ENCODE measurements around the gene BORCS5.
"Not testable (repeated sequence)": the region's sequence is repeated elsewhere in the genome, so short reads cannot be mapped to it uniquely, and the experiment has no call there.

The BORCS5 gene

GRCh38 chr12:12488823-12489550 is 132.1 kb downstream of the BORCS5 start:
- DNase-seq (ENCODE audit: low spot score): no peak

GRCh38 chr12:12491606-12492005 is 134.7 kb downstream of the BORCS5 start:
- DNase-seq (ENCODE audit: low spot score): no peak

GRCh38 chr12:12492547-12492946 is 135.7 kb downstream of the BORCS5 start:
- no peak for DNase-seq (ENCODE audit: low spot score)

GRCh38 chr12:12495536-12495935 is 138.7 kb downstream of the BORCS5 start:
- no peak for DNase-seq (ENCODE audit: low spot score)

- DNase-seq (ENCODE audit: low spot score): no peak
These were observed 141.3 kb downstream of the BORCS5 start for GRCh38 chr12:12498210-12498609.

GRCh38 chr12:12499909-12500604 is 143.2 kb downstream of the BORCS5 start:
- DNase-seq (ENCODE audit: low spot score): no peak

- DNase-seq (ENCODE audit: low spot score): no peak
These were observed 144.2 kb downstream of the BORCS5 start for GRCh38 chr12:12501121-12501520.

- DNase-seq (ENCODE audit: low spot score): not testable (repeated sequence)
These were observed 145.4 kb downstream of the BORCS5 start for GRCh38 chr12:12502130-12502814.

GRCh38 chr12:12502815-12503151 is 145.9 kb downstream of the BORCS5 start:
- DNase-seq (ENCODE audit: low spot score): no peak

GRCh38 chr12:12503384-12504078 is 146.7 kb downstream of the BORCS5 start:
- no peak for DNase-seq (ENCODE audit: low spot score)

- DNase-seq (ENCODE audit: low spot score): no peak
These were observed 148.9 kb downstream of the BORCS5 start for GRCh38 chr12:12505544-12506495.

GRCh38 chr12:12506496-12506890 is 149.6 kb downstream of the BORCS5 start:
- DNase-seq (ENCODE audit: low spot score): no peak

- DNase-seq (ENCODE audit: low spot score): no peak
These were observed 150.2 kb downstream of the BORCS5 start for GRCh38 chr12:12507121-12507520.

- no peak for DNase-seq (ENCODE audit: low spot score)
These were observed 151.7 kb downstream of the BORCS5 start for GRCh38 chr12:12508612-12509011.

GRCh38 chr12:12510141-12510540 is 153.3 kb downstream of the BORCS5 start:
- DNase-seq (ENCODE audit: low spot score): no peak

GRCh38 chr12:12510551-12510950 is 153.7 kb downstream of the BORCS5 start:
- DNase-seq (ENCODE audit: low spot score): no peak

GRCh38 chr12:12511021-12511783 is 154.3 kb downstream of the BORCS5 start:
- no peak for DNase-seq (ENCODE audit: low spot score)

GRCh38 chr12:12511895-12512711 is 155.2 kb downstream of the BORCS5 start:
- no peak for DNase-seq (ENCODE audit: low spot score)

GRCh38 chr12:12513416-12514006 is 156.6 kb downstream of the BORCS5 start:
- no peak for DNase-seq (ENCODE audit: low spot score)
